IPS-NIHi11 (cell line): ENCODE data around the gene BAG1.

Source experiments
- DNase-seq: peaks from one replicate; pipeline ENCODE4 v3.0.0; 2012; ENCODE audit warnings: mixed read lengths, low spot score

Gene BAG1

GRCh38 chr9:33241298-33241697 lies 23.2 kb downstream of the BAG1 start:
- no peak for DNase-seq

- no peak for DNase-seq
Observed at GRCh38 chr9:33239921-33240320, 24.6 kb downstream of the BAG1 start, which contains the start of gene SPINK4. Gene SPINK4, plus strand, starts transcription at chr9:33240167. Its CDS starts 42 bp downstream, at chr9:33240209.

GRCh38 chr9:33236571-33236970 lies 27.9 kb downstream of the BAG1 start:
- DNase-seq: no peak

- no peak for DNase-seq
Observed at GRCh38 chr9:33234511-33235467, 29.7 kb downstream of the BAG1 start.

- no peak for DNase-seq
Observed at GRCh38 chr9:33233626-33234342, 30.7 kb downstream of the BAG1 start.

GRCh38 chr9:33232815-33233214 lies 31.7 kb downstream of the BAG1 start:
- DNase-seq: no peak

- DNase-seq: no peak
Observed at GRCh38 chr9:33231623-33231942, 32.9 kb downstream of the BAG1 start.

- DNase-seq: no peak
Observed at GRCh38 chr9:33230756-33231622, 33.5 kb downstream of the BAG1 start.

GRCh38 chr9:33229359-33230114 lies 35.0 kb downstream of the BAG1 start:
- DNase-seq: peak; percentile 32

- DNase-seq: no peak
Observed at GRCh38 chr9:33228606-33229005, 35.9 kb downstream of the BAG1 start.

- no peak for DNase-seq
Observed at GRCh38 chr9:33227741-33228140, 36.8 kb downstream of the BAG1 start.

GRCh38 chr9:33227008-33227398 lies 37.5 kb downstream of the BAG1 start:
- DNase-seq: no peak

GRCh38 chr9:33225319-33226147 lies 39.0 kb downstream of the BAG1 start:
- DNase-seq: no peak

GRCh38 chr9:33223696-33224095 lies 40.8 kb downstream of the BAG1 start:
- no peak for DNase-seq

GRCh38 chr9:33222031-33222430 lies 42.5 kb downstream of the BAG1 start:
- no peak for DNase-seq

GRCh38 chr9:33221568-33221884 lies 43.0 kb downstream of the BAG1 start:
- DNase-seq: no peak

- no peak for DNase-seq
Observed at GRCh38 chr9:33220681-33221567, 43.6 kb downstream of the BAG1 start.

- DNase-seq: peak; percentile 48
Observed at GRCh38 chr9:33211695-33212393, 52.7 kb downstream of the BAG1 start.
